Sigmoid colon (tissue), 7 donors: Measurements from ENCODE around the gene CREBL2. TPM values are rescaled to one million over a fixed set of nuclear protein-coding genes. Genes with fewer than 3 reads are reported as not detected.

Experiments used
- DNase-seq: peaks from one replicate; pipeline ENCODE4 v3.0.0-alpha.2; 2019
- H3K27ac ChIP-seq, 4 donors: fragments of 200-600 bp; sonication (generic); one replicate each; pipeline ENCODE4 v1.5.1; 2016 to 2019; ENCODE audit warnings: mild to moderate bottlenecking in 1 of 4
- H3K27me3 ChIP-seq, 3 donors: fragments of 200-600 bp; sonication (generic); one replicate each; pipeline ENCODE4 v1.5.1; 2019; ENCODE audit warnings: mild to moderate bottlenecking in 1 of 3
- H3K36me3 ChIP-seq, 4 donors: fragments of 200-600 bp; sonication (generic); one replicate each; pipeline ENCODE4 v1.5.1; 2016 to 2019
- H3K4me1 ChIP-seq, 4 donors: fragments of 200-600 bp; sonication (generic); one replicate each; pipeline ENCODE4 v1.5.1; 2017 to 2019
- H3K4me3 ChIP-seq, 4 donors: fragments of 200-600 bp; sonication (generic); one replicate each; pipeline ENCODE4 v1.5.1; 2017 to 2019; ENCODE audit warnings: mild to moderate bottlenecking in 2 of 4, moderate library complexity in 1 of 4
- H3K9me3 ChIP-seq, 4 donors: fragments of 200-600 bp in 3 of 4; sonication (generic) in 3 of 4; one replicate each; pipeline versions ENCODE4 v1.5.1 to v1.6.1; 2013 to 2019
- EP300 ChIP-seq, 4 donors: sonication (generic); formaldehyde crosslinking; IDR thresholded peaks; one replicate each; pipeline ENCODE4 v1.6.1; 2017; ENCODE audit warnings: antibody characterized with exemption in 4 of 4
- POLR2A ChIP-seq, 2 donors: fragments of 450-650 bp; IDR thresholded peaks; one replicate each; pipeline ENCODE4 v1.6.1; 2016; ENCODE audit warnings: antibody characterized with exemption in 2 of 2, mild to moderate bottlenecking in 2 of 2, moderate library complexity in 2 of 2
- POLR2AphosphoS5 ChIP-seq, 4 donors: sonication (generic); formaldehyde crosslinking; IDR thresholded peaks; one replicate each; pipeline ENCODE4 v1.6.1; 2017; ENCODE audit warnings: antibody characterized with exemption in 4 of 4
- WGBS, 2 donors: extraction: QIAGEN DNeasy Blood & Tissue Kit; methylation state at CpG; one replicate each; pipeline ENCODE4 v1.1.7; 2013; 5-methylcytosine and 5-hydroxymethylcytosine counted together
- intact Hi-C: fragments of 100-400 bp; cut with DNase I; formaldehyde crosslinking; loops from one replicate; pipeline ENCODE4 v1.15.1; 2023
- polyA plus RNA-seq, 3 donors: library from polyadenylated mRNA; stranded (reverse); fragments of 200-250 nt; gene quantifications; one replicate each; pipeline ENCODE4 v1.2.3, GENCODE V29; 2013
- total RNA-seq, 4 donors: library from RNA; depleted of rRNA; stranded (reverse); fragments of >200 nt; gene quantifications; one replicate each; pipeline ENCODE4 v1.1.0, GENCODE V29; 2016
- TF ChIP-seq, protein P1 (sequence below), 4 experiments: fragments of 450-650 bp in 3 of 4; fragments of 200-600 bp in 1 of 4; IDR thresholded peaks; one replicate each; pipeline ENCODE4 v1.5.1; 2016 to 2019; ENCODE audit warnings: antibody characterized with exemption in 4 of 4, mild to moderate bottlenecking in 3 of 4, moderate library complexity in 2 of 4
- donor health status: healthy with polysubstance abuse.
- donor health status: Bipolar disorder and iron deficiency.
- donor health status: healthy.

Gene CREBL2
- total and polyA plus RNA-seq, 7 donors = 19.0 to 59.9 (median 37.8) TPM

- H3K27me3 ChIP-seq = no peaks in the 10 kb centered on the region
- TF ChIP-seq POLR2AphosphoS5 (IDR thresholded peaks at IDR 0.05) (no peak), EP300 (IDR thresholded peaks at IDR 0.05) (no peak), POLR2A (IDR thresholded peaks at IDR 0.05) (no peak)
- TF ChIP-seq, protein P1, sequence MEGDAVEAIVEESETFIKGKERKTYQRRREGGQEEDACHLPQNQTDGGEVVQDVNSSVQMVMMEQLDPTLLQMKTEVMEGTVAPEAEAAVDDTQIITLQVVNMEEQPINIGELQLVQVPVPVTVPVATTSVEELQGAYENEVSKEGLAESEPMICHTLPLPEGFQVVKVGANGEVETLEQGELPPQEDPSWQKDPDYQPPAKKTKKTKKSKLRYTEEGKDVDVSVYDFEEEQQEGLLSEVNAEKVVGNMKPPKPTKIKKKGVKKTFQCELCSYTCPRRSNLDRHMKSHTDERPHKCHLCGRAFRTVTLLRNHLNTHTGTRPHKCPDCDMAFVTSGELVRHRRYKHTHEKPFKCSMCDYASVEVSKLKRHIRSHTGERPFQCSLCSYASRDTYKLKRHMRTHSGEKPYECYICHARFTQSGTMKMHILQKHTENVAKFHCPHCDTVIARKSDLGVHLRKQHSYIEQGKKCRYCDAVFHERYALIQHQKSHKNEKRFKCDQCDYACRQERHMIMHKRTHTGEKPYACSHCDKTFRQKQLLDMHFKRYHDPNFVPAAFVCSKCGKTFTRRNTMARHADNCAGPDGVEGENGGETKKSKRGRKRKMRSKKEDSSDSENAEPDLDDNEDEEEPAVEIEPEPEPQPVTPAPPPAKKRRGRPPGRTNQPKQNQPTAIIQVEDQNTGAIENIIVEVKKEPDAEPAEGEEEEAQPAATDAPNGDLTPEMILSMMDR (IDR thresholded peaks at IDR 0.05) = no peak
Observed at GRCh38 chr12:12676605-12677004, 64.9 kb downstream of the CREBL2 start.

GRCh38 chr12:12681061-12681765 lies 69.5 kb downstream of the CREBL2 start:
- DNase-seq = no peak
- Histone ChIP-seq H3K27me3 (no peaks in the 10 kb centered on the region), H3K27ac (no peak overlapping the region), H3K4me1 (peaks cover 0 to 6% (median 6%) of the 10 kb centered on the region in 4 donors), H3K4me3 (no peak overlapping the region), H3K36me3 (no peaks in the 10 kb centered on the region), H3K9me3 (no peaks in the 10 kb centered on the region)
- intact Hi-C loops = no loop called here
- TF ChIP-seq EP300 (IDR thresholded peaks at IDR 0.05) (no peak), POLR2A (IDR thresholded peaks at IDR 0.05) (no peak), POLR2AphosphoS5 (IDR thresholded peaks at IDR 0.05) (no peak)
- TF ChIP-seq, protein P1 (IDR thresholded peaks at IDR 0.05) = no peak
- 93 to 95% methylated on average over 5 of the region's 5 CpGs for whole genome bisulfite sequencing, 2 donors

More at GRCh38 chr12:12676605-12677004, 64.9 kb downstream of the CREBL2 start:
- H3K4me3 ChIP-seq = no peak overlapping the region
- no peaks in the 10 kb centered on the region for H3K36me3 ChIP-seq
- DNase-seq = no peak
- intact Hi-C loops = no loop called here
- H3K9me3 ChIP-seq = no peaks in the 10 kb centered on the region
- WGBS, 2 donors = 61 to 72% methylated on average over 3 of the region's 3 CpGs
- no peak overlapping the region for H3K27ac ChIP-seq
- no peaks in the 10 kb centered on the region for H3K4me1 ChIP-seq

DNA sequence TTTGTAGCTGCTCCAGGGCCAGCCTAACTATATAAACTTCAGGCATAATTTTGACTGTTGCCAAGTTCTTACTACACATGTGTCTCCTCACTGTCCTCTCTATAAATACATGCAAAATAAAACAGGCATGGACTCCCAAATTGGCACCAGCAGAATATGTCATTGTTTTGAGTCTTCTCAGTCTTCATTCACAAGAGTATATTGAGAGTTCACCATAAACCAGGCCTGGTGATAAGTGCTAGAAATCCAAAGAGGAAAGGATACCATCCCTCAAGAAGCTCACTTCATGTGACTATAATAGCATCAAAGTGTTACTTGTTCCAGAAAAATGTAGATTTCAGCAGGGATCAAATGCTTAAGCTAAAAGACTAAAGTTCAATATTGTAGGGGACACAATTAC lies 70.6 kb downstream of the CREBL2 start:
- peaks cover 0 to 6% (median 6%) of the 10 kb centered on the region in 4 donors for H3K4me1 ChIP-seq
- H3K27me3 ChIP-seq = no peaks in the 10 kb centered on the region
- no peaks in the 10 kb centered on the region for H3K9me3 ChIP-seq
- intact Hi-C loops = no loop called here
- no peak overlapping the region for H3K4me3 ChIP-seq
- H3K36me3 ChIP-seq = no peaks in the 10 kb centered on the region
- H3K27ac ChIP-seq = no peak overlapping the region
- TF ChIP-seq, protein P1 (IDR thresholded peaks at IDR 0.05) = no peak
- DNase-seq = no peak

- WGBS, 2 donors = 89 to 91% methylated on average over 4 of the region's 4 CpGs
- intact Hi-C loops = no loop called here
- DNase-seq = no peak
- TF ChIP-seq POLR2A (IDR thresholded peaks at IDR 0.05) (no peak), EP300 (IDR thresholded peaks at IDR 0.05) (no peak), POLR2AphosphoS5 (IDR thresholded peaks at IDR 0.05) (no peak)
- TF ChIP-seq, protein P1 (IDR thresholded peaks at IDR 0.05) = no peak
- Histone ChIP-seq H3K27ac (no peak overlapping the region), H3K4me1 (peaks cover 0 to 6% (median 6%) of the 10 kb centered on the region in 4 donors), H3K4me3 (no peak overlapping the region), H3K9me3 (no peaks in the 10 kb centered on the region), H3K36me3 (no peaks in the 10 kb centered on the region), H3K27me3 (no peaks in the 10 kb centered on the region)
Observed at GRCh38 chr12:12683136-12683697, 71.5 kb downstream of the CREBL2 start.
